ENCODE results near the gene ZNF548. TPM values are rescaled to one million over a fixed set of nuclear protein-coding genes. Genes with fewer than 3 reads are reported as not detected.

Gene ZNF548
- total RNA-seq, 4 donors from 2014 or later: 17.9 to 36.8 (median 21.8) TPM

- Histone ChIP-seq H3K27ac (peak within 1 kb of the TSS; percentile 29 to 85 (median 82)), H3K36me3 (peaks cover 0 to 39% of the 10 kb centered on the region in 2 donors), H3K9me3 (peaks cover 0 to 8% (median 0%) of the 10 kb centered on the region in 3 donors), H3K27me3 (no peaks in the 10 kb centered on the region), H3K4me1 (peaks cover 0 to 26% (median 9%) of the 10 kb centered on the region in 3 donors), H3K4me3 (peak within 1 kb of the TSS; percentile 88 to 93)
- TF ChIP-seq POLR2AphosphoS5 (IDR thresholded peaks at IDR 0.05): peak; percentile 59
- no peak for TF ChIP-seq POLR2A (IDR thresholded peaks at IDR 0.05)
- TF ChIP-seq CTCF (IDR thresholded peaks at IDR 0.05): peak in 1 of 4 experiments; percentile 20
- 0% methylated on average over 3 to 9 of the region's 55 CpGs for WGBS, 2 donors (ENCODE audit: low coverage in 1 of 2)
- peak; percentile 100 for ATAC-seq
Measured at GRCh38 chr19:57410877-57411671, 21.4 kb downstream of the ZNF548 start, which contains the start of gene ZNF17. TSS of gene ZNF17 (plus strand) at chr19:57411161. CDS start at chr19:57413616, 2,455 bp downstream.

- Histone ChIP-seq H3K27me3 (no peaks in the 10 kb centered on the region), H3K9me3 (peaks cover 0 to 83% (median 0%) of the 10 kb centered on the region in 3 donors), H3K4me3 (no peak overlapping the region), H3K4me1 (no peaks in the 10 kb centered on the region), H3K36me3 (peaks cover 10 to 87% of the 10 kb centered on the region in 2 donors), H3K27ac (no peak overlapping the region)
- WGBS, 2 donors (ENCODE audit: low coverage in 1 of 2): 81 to 100% methylated on average over 2 to 3 of the region's 4 CpGs
- ATAC-seq: no peak
- no peak for TF ChIP-seq CTCF (IDR thresholded peaks at IDR 0.05)
- TF ChIP-seq EP300 (IDR thresholded peaks at IDR 0.05): no peak
- TF ChIP-seq POLR2AphosphoS5 (IDR thresholded peaks at IDR 0.05): no peak
- no peak for TF ChIP-seq POLR2A (IDR thresholded peaks at IDR 0.05)
Measured at GRCh38 chr19:57419439-57419838, 29.8 kb downstream of the ZNF548 start.

DNA sequence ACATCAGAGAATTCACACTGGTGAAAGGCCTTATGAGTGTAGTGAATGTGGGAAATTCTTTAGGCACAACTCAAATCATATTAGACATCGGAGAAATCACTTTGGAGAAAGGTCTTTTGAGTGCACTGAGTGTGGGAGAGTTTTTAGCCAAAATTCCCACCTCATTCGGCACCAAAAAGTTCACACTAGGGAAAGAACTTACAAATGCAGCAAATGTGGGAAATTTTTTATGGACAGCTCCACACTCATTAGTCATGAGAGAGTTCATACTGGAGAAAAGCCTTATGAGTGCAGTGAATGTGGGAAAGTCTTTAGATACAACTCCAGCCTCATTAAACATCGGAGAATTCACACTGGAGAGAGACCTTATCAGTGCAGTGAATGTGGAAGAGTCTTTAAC, 31.4 kb downstream of the ZNF548 start:
- Histone ChIP-seq H3K4me1 (no peaks in the 10 kb centered on the region), H3K27me3 (no peaks in the 10 kb centered on the region), H3K4me3 (no peak overlapping the region), H3K9me3 (peaks cover 0 to 88% (median 0%) of the 10 kb centered on the region in 3 donors), H3K27ac (no peak overlapping the region), H3K36me3 (peaks cover 10 to 71% of the 10 kb centered on the region in 2 donors)
- no peak for TF ChIP-seq CTCF (IDR thresholded peaks at IDR 0.05)
- no peak for TF ChIP-seq POLR2A (IDR thresholded peaks at IDR 0.05)
- no peak for TF ChIP-seq POLR2AphosphoS5 (IDR thresholded peaks at IDR 0.05)
- no peak for TF ChIP-seq EP300 (IDR thresholded peaks at IDR 0.05)
- 76 to 97% methylated on average over 2 to 3 of the region's 3 CpGs for WGBS, 2 donors (ENCODE audit: low coverage in 1 of 2)
- ATAC-seq: no peak

DNA sequence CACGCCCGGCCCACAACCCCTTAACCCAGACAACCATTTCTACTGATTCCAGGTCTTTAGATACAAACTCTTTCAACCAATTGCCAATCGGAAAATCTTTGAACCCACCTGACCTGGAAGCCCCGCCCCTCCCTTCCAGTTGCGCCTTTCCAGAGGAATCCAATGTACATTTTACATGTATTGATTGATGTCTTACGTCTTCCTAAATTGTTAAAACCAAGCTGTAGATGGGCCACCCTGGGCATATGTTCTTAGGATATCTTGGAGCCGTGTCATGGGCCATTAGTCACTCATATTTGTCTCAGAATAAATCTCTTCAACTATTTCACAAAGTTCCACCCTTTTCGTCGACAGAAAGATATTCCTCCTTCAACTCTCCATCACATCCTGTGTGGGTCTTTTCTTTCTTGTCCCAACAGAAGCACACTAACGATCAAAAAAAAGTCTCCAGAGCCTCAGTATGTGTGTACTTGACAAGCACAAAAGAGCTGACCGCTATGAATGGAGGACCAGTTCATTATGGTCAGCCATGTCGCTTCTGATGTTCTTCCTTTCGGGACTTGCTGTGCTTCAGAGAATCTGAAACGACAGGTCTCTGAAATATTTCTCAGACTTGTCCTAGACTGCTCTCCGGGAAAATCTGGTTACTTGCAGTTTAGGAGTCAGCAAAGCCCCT, 44.9 kb downstream of the ZNF548 start:
- H3K27me3 ChIP-seq: no peaks in the 10 kb centered on the region
- H3K9me3 ChIP-seq: peaks cover 0 to 6% (median 0%) of the 10 kb centered on the region in 3 donors
- peak overlapping the region; percentile 48 to 76 for H3K4me3 ChIP-seq
- WGBS, 2 donors (ENCODE audit: low coverage in 1 of 2): 23 to 38% methylated on average over 10 to 13 of the region's 15 CpGs
- H3K27ac ChIP-seq: peak overlapping the region in 3 of 4 donors; percentile 69 to 81 (median 75)
- peaks cover 0 to 19% of the 10 kb centered on the region in 2 donors for H3K36me3 ChIP-seq
- no peak for TF ChIP-seq POLR2AphosphoS5 (IDR thresholded peaks at IDR 0.05)
- TF ChIP-seq POLR2A (IDR thresholded peaks at IDR 0.05): no peak
- no peak for TF ChIP-seq CTCF (IDR thresholded peaks at IDR 0.05)
- no peak for TF ChIP-seq EP300 (IDR thresholded peaks at IDR 0.05)
- ATAC-seq: peak; percentile 12
- H3K4me1 ChIP-seq: peaks cover 0 to 24% (median 14%) of the 10 kb centered on the region in 3 donors
